HG02840 (cell line): ENCODE results near the gene IWS1.
"Not testable (repeated sequence)": the region's sequence is repeated elsewhere in the genome, so short reads cannot be mapped to it uniquely, and the experiment has no call there.

Experiments
- ATAC-seq: cut with Tn5 transposase; IDR thresholded peaks from one replicate; pipeline ENCODE4 v1.9.1; 2021; ENCODE audit warnings: mild to moderate bottlenecking, moderate library complexity, moderate number of reproducible peaks; ENCODE audit not compliant: unreplicated experiment, low FRiP score

IWS1 gene

GRCh38 chr2:127561371-127561770, 35.1 kb upstream of the IWS1 start:
- no peak for ATAC-seq

GRCh38 chr2:127560931-127561280, 34.6 kb upstream of the IWS1 start:
- ATAC-seq: no peak

GRCh38 chr2:127560201-127560930, 34.1 kb upstream of the IWS1 start:
- no peak for ATAC-seq

GRCh38 chr2:127559454-127559853, 33.2 kb upstream of the IWS1 start:
- no peak for ATAC-seq

GRCh38 chr2:127558911-127559310, 32.6 kb upstream of the IWS1 start:
- no peak for ATAC-seq

- ATAC-seq: no peak
These were observed 26.6 kb upstream of the IWS1 start for GRCh38 chr2:127552846-127553245.

GRCh38 chr2:127552336-127552735, 26.0 kb upstream of the IWS1 start:
- ATAC-seq: no peak

GRCh38 chr2:127551221-127551930, 25.1 kb upstream of the IWS1 start:
- ATAC-seq: no peak

GRCh38 chr2:127546797-127547196, 20.5 kb upstream of the IWS1 start:
- no peak for ATAC-seq

- ATAC-seq: no peak
These were observed 19.5 kb upstream of the IWS1 start for GRCh38 chr2:127545796-127546195.

- ATAC-seq: no peak
These were observed 18.9 kb upstream of the IWS1 start for GRCh38 chr2:127545189-127545588.

- ATAC-seq: not testable (repeated sequence)
These were observed 16.8 kb upstream of the IWS1 start for GRCh38 chr2:127543013-127543501.

GRCh38 chr2:127542231-127542630, 15.9 kb upstream of the IWS1 start:
- no peak for ATAC-seq

GRCh38 chr2:127541809-127542208, 15.5 kb upstream of the IWS1 start:
- no peak for ATAC-seq

- no peak for ATAC-seq
These were observed 11.4 kb upstream of the IWS1 start for GRCh38 chr2:127537644-127538043.

GRCh38 chr2:127536707-127537541, 10.6 kb upstream of the IWS1 start:
- ATAC-seq: no peak

- ATAC-seq: no peak
These were observed 9.6 kb upstream of the IWS1 start for GRCh38 chr2:127535918-127536317.

GRCh38 chr2:127535422-127535901, 9.2 kb upstream of the IWS1 start, which contains the start of gene MYO7B:
Gene MYO7B, plus strand, starts transcription at chr2:127535683. Its CDS starts 24,040 bp downstream, at chr2:127559723.
- ATAC-seq: no peak

GRCh38 chr2:127532296-127532695, 6.0 kb upstream of the IWS1 start:
- ATAC-seq: no peak

- no peak for ATAC-seq
These were observed 4.9 kb upstream of the IWS1 start for GRCh38 chr2:127531221-127531648.
